Dedifferentiated amniotic fluid mesenchymal stem cell (primary cell): Measurements from ENCODE around the gene SCRN1.

Experiments used
- DNase-seq: peaks from one replicate; pipeline ENCODE4 v3.0.0-alpha.2; 2016; ENCODE audit errors: extremely low spot score

SCRN1 gene, protein sequence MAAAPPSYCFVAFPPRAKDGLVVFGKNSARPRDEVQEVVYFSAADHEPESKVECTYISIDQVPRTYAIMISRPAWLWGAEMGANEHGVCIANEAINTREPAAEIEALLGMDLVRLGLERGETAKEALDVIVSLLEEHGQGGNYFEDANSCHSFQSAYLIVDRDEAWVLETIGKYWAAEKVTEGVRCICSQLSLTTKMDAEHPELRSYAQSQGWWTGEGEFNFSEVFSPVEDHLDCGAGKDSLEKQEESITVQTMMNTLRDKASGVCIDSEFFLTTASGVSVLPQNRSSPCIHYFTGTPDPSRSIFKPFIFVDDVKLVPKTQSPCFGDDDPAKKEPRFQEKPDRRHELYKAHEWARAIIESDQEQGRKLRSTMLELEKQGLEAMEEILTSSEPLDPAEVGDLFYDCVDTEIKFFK

DNA sequence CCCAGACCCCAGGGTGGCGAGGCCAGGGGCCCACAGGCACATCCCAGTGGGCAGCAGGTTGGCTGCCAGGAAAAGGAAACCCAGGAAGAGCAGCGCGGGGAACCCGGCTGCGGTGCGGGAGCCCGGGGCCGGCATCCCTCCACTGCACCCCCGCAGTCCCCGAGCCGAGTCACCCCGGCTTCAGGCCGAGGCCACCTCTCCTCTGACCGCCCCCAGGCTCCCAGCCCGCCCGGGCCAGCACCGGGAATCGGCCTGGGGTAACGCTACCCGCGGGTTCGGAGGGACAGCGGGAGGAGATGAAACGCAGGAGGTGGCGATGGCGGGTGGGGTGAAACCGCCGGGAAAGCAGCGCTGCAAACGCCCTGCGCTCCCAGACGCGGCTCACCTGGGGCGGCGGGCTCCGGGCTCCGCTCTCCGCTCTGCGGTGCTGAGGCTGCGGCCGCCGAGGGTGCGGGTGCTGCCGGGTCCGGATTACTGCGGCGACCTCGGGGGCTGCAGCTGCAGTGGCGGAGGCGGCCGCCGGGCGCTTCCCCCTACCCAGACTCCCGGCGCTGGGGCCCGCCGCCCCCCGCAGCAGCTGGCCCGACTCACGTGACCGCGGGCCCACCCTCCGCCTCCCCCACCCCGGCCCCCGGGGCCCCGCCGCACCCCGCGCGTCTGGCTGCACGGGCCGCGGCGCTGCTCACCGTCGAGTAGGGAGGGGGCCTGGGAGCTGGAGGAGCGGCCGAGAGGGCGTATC, at the start of gene SCRN1:
Gene SCRN1, minus strand, starts transcription at position 545 of the 739 bp plus-strand sequence. CDS start 20,734 bp downstream, outside the sequence.
- DNase-seq, result no peak

DNA sequence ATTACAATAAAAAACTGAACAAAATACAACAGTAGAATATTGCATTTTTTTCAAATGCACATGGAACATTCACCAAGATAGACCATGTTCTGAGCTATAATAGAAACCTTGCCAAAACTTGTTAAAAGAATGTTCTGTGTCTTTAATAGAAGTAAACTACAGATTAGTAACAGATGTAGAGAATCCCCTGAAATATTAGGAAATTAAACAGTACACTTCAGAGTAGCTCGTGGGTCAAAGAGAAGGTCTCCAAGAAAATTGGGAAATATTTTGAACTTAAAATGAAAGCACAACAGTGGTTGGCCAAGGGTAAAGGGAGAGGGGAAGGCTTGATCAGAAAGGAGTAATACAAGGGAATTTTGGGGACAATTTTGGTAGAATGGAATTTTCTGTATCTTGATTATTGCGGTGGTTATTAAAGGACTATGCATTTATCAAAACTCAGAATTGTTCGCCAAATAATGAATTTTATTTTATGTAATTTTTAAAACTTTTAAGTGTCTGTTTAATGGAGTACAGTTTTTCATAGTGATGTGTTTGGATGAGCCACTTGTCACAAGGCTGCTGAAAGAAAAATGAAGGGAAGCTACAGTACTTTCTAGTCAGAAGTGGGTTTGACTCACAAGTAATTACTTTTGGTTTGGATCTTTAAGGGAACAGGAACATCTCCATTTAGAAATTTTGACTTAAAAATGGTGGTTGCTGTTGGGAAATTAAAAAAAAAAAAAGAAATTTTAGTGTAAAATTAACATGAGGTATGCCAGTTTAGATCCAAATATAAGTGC, 48.8 kb upstream of the SCRN1 start:
- peak; percentile 62 for DNase-seq

DNA sequence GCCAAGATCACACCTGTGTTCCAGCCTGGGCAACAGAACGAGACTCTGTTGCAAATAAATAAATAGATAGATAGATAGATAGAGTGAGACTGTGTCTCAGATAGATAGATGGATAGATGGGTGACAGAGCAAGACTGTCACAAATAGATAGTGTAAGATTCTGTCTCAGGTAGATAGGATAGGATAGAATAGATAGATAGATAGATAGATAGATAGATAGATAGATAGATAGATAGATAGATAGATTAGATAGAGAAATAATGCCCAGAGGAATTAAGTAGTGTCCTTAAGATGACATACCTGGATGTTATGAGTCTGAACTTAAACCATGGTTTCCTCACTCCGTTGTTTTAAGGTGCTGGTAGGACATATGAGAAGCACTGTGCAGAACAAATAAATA, 46.6 kb upstream of the SCRN1 start:
- DNase-seq, result no peak

DNA sequence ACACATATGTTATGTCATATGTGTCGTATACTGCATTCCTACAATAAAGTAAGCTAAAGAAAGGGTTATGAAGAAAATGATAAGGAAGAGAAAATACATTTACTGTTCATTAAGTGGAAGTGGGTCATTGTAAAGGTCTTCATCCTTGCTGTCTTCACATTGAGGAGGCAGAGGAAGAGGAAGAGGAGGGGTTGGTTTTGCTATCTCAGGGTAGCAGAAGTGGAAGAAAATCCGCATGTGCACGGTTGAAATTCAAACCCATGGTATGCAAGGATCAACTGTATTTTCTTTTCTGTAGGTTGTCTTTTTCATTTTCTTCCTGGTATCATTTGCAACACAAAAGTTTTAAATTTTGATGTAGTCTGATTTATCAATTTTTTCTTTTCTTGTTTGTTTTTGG, 44.9 kb upstream of the SCRN1 start:
- no peak for DNase-seq

DNA sequence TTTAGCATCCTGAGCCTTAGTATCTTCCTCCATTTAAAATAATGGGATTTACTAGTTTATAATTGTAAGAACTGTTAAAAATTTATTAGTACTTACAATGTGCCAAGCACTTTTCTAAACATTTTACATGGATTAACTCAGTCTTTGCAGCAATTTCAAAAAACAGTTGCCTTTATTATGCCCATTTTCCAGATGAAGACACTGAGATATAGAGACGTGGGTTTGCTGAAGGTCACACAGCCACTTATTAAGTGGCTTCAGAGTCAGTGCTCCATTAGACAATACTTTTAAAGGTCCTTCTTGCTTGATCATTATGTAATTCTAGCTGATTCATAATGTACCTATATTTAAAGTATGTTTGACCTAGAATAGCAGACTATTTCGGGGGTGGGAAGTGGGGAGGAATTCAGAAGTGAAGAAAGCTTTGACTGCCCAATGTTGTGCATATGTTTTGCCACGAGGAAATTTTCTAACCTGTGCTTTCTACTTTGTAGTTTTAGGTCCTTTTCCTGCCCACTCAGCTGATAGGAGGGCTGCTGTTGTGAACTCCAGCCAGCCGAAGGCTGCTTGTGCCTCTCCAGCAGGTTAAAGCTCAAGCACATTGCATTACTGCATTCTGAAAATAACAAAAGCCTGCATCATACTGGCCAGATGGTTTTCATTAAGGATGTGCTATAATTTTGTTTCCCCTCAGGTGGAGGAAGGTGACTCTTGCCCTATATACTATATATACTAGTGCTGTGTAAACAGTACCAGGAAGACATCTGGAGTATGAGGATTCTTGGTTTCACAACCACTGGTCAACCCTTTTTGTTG, 42.9 kb upstream of the SCRN1 start:
- DNase-seq, result peak; percentile 45

DNA sequence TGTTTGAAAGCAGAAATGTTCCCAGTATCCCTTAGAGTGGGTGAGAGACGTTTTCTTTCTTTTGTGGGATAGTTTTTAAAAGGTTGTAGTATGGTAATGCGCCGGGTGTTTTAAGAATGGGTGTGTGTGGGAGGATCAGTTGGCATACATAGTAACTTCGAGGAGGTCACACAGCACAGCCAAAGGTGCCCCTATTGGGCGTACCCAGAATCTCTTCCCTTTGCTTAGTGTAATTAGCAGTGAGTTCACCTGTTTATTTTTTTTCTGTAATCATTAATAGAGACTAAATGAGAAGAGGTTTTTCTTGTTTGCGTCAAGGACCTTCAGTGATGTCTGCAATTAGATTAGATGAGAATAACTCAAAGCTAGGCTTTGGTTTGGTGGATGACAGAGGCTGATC, 40.1 kb upstream of the SCRN1 start:
- no peak for DNase-seq

DNA sequence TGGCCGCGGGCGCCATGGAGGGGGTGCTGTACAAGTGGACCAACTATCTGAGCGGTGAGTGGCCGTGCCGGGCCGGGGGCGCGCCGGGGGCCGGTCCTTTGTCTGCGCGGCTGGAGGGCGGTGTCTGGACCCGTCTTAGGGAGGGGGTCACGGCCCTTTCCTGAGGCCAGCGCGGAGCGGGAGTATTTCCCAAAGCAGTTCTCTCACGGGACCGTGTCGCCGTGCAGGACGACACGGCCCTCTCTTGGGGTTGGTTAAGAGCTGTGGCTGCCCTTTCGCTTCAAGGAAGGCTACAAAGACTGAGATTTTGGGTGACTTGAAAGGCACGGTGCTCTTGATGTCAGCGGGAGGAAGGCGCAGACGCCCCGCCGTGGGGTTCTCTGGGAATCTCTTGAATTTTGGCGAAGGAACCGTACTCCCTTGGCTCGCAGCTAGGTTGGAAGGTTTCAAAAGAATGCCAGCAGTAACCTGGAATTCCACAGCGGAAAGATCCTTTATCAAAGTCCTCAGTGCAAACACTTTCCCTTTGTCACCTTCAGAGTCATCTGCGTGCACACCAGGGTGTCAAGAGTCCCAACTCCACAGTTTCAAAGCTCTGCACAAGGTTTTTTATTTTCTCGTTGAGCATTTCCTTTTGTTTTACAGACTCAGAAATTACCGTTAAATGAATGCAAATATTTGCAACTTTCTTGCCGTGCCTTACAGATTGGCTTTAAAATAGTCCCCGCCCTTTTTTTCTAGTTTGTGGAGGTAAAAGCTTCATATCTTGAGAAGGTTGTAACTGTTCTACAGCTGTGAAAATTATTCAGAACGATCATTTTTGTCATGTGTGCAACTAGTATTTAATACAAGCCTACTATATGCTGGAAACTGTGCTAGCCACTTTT, 39.4 kb upstream of the SCRN1 start:
- no peak for DNase-seq

DNA sequence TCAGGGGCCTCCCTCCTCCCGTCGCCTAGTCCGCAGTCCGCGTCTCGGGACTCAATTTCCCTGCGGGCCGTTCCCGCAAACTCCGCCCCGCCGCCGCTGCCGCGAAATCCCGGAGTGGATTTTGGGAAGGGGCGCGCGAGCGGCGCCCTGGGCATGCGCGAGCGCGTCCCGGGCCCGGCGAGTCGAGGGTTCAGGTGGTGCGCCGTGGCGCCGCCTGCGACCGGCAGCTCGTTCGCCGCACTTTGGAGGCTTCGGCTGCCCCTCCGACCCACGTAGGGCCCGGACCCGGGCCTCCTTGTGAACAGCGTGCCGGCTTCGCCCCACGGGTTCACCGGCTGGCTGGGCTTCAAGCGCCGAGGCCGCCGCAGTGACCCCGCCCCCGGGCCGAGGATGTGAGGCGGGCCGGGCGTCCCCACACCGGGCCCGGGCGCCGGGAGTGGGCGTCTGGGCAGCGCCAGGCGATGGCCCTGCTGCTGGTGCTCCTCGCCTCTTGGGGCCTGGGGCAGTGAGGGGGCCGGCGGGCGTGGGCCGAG, 38.7 kb upstream of the SCRN1 start, which contains the start of gene PLEKHA8:
Gene PLEKHA8, plus strand, starts transcription at position 197 of the 533 bp plus-strand sequence. CDS start 351 bp downstream, outside the sequence.
- DNase-seq, result peak; percentile 74

DNA sequence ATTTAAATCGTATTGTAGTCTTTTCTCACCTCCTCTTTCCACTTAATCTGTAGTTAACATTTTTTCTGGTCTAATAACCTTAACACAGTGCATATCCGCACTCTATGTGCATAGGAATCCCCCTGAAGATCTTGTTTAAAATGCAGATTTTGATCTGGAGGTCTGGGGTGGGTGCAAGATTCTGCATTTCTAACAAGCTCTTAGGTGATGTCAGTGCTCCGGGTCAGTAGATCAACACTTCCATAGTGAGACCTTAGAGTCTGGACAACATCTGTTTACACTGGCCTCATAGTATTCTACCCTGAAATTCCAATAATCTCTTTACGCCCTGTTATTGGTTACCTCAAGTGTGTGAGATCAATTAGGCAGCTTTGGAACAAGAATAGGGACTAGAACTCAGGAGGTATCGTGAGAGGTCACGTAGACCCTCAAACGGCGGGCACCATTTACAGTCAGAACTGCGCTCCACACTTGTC, 38.2 kb upstream of the SCRN1 start:
- DNase-seq, result no peak

DNA sequence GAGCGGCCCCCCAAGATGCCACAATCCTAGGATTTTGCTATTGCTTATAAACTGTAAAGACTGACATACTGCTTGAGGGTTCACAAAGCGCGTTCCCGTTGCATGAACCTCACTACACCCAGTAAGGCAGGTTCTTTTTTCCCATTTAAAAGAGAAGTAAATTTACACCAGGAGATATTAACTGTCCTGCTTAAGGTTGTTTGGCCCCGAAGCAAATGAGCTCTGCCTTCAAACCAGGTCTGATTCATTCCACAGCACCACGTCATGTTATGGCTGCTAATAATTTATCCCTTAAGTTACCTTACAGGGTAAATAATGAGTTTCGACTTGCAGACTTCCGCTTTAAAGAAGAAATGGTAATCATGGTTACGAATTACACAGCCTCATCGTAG, 37.5 kb upstream of the SCRN1 start:
- peak; percentile 25 for DNase-seq

DNA sequence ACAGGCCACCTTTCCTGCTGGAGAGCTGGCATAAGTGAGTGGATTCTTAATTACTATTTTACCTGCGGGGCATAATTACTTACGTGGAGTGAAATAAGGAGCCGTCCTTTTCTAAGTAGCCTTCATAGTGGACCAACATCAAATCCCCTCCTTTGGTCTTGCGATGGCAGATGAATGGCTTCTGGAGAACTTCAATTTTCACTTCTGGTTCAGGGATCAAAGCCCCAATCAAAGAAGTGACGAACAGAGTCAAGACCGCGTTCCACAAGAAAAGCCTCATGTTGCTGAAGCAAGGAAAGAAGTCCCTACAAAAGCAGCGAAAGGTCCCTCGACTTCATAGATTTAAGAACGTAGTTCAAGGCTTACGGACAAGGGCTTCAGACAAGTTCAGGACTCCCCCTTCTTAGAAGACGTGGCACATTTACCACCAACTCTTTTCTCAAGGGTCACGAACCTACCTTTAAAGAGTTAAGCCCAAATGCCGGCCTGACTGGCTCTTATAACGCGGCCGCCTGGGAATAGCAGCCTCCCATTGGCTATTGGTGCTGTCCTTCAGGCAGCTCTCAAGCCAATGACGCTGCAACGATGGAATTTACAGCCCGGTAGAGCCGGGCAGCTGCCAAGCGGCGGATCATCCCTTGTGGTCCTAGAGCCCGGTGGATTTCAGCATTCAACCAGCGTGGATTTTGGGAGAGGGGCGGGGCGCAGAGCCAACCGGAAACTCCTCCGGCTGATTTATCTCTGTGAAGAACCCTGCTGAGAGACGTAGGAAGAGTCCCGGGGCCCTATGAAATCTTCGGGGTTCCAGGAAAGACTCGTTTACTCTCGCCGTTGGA, 36.8 kb upstream of the SCRN1 start, which contains the start of gene FKBP14:
Gene FKBP14, minus strand, starts transcription at position 474 of the 836 bp plus-strand sequence. Its CDS starts 194 bp downstream, at position 280.
- peak; percentile 99 for DNase-seq

DNA sequence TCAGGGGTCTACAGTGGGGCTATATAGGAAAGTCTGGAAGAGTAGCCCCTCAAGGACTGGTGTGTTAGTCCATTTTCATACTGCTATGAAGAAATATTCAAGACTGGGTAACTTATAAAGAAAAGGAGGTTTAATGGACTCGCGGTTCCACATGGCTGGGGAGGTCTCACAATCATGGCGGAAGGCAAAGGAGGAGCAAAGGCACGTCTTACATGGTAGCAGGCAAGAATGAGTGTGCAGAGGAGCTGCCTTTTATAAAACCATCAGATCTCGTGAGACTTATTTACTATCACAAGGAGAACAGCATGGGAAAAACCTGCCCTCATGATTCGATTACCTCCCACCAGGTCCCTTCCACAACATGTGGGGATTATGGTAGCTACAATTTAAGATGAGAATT, 33.9 kb upstream of the SCRN1 start:
- no peak for DNase-seq

DNA sequence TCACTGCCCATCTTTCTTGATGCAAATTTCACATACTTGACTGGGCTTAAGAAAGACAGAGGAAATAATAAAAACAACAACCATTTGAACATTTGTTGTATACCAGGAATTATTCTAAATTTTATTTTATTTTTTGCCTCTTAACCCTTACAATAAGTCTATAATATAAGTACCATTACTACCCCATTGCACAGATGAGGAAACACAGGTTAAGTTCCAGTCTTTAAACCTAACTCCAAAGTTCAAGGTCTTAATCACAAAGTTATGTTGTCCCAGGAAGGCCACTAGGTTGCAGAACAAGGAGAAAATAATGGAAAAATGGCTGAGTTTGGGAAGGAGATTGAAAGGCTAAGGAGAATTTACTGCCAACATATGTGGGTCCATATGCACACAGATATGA, 33.4 kb upstream of the SCRN1 start:
- no peak for DNase-seq

DNA sequence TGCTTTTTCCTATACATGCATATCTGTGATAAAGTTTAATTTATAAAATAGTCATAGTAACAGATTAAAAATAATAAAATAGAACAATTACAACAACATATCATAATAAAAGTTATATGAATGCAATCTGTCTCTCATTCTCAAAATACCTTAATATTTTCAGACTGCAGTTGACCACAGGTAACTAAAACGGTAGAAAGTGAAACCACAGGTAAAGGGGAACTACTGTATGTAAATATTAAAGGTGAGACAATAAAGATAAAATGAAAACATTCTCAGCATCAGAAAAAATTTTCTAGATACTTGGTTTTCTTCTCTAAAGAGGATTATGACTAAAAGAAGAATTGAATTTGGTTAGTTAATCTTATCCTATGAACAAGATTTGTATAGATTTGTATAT, 30.9 kb upstream of the SCRN1 start:
- no peak for DNase-seq

DNA sequence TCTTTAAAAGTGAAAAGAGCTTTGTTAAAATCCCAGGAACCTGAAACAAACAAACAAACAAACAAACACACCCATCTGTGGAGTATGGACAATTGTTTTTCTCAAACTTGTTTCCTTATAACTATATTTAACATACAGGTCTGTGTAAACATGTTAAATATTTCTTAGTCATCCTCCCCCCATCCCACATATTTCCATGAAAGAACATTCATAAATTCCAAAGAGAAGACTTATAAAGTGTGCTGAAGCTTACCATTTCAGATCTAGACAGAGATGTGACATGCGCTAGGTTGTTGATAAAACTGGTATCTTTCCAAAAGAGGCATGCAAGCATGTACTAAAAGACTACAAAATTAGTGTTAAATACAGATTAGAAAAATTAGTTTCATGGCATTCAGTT, 30.4 kb upstream of the SCRN1 start:
- no peak for DNase-seq

DNA sequence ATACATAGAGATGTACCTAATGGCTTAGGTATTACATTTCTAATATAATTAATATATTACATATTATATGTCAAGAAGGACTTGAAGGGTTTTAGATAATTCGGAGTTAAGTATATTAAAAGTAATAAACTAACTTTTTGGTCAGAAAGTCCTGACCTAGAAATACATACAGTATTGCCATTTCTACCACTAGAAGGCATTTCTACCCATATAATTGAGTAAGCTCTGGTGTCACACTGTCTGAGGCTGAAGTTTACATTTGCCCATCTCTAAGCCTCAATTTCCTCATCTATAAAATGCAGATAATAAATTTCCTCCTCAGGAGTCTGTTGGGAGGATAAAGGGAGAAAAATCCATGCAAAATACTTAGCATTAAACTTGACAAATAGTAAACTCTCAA, 29.8 kb upstream of the SCRN1 start:
- no peak for DNase-seq

DNA sequence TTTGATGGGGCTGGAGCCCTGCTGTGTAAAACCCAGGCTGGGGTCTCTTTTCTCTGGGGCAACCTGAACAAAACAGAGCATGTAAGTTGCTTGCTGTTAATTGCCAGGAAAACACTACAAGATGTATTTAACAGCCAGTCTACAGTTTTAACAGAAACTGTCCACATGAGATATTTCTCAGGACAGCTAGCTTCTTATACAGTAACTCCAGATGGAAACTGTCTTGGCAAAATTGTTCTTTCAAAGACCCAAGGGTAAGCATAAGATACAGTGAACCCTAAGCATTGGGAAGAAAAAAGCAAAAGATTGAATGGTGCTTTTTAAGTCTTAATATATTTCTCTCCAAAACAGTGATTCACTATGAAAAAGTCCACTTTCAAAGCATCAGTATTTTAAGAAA, 28.9 kb upstream of the SCRN1 start:
- DNase-seq, result no peak

DNA sequence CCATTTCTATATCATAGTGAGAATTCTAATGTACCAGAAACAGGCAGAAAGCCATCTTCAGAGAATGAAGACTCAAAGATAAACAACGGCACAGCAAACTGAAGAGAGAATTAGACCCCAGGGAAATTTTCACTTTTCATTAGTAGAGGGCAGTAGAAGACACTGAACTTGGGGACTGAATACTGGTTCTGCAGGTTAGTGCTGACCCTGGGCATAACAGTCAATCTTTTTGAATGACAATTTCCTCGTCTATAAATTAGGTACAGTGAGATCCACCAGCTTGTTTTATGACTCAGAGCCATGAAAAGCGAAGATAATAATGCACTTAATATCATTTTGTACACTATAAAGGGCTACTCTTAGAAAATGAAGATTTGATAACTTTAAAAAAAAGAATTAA, 23.2 kb upstream of the SCRN1 start:
- DNase-seq, result no peak

DNA sequence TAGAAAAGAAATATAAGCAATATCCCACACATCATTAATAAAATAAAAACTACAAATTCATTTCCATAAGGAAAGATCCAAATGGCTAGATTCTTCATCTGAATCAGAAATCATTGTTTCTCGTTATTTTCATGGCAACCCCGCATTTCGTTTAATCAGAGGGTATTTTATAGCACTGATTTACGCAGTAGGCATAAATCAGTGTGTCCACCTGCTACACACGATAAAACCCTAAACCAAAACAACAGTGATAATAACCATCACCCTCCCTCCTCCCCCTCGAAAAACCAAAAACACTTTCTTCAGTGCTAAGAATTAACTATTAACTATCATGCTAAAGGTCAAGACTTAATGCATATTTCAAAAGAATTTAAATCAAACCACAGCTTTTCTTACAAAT, 20.4 kb upstream of the SCRN1 start:
- DNase-seq, result no peak
